Parathyroid adenoma (tissue), 2 donors: ENCODE measurements around the gene BAD.
"Not testable (repeated sequence)": the region's sequence is repeated elsewhere in the genome, so short reads cannot be mapped to it uniquely, and the experiment has no call there.

Source experiments
- H2AFZ ChIP-seq: fragments of 300-600 bp; sonication (generic); one replicate; pipeline ENCODE4 v1.7.0; 2017; ENCODE audit warnings: antibody characterized with exemption, mild to moderate bottlenecking
- H3K27ac ChIP-seq: fragments of 300-600 bp; sonication (generic); one replicate; pipeline ENCODE4 v1.7.0; 2017
- H3K27me3 ChIP-seq: fragments of 300-600 bp; sonication (generic); one replicate; pipeline ENCODE4 v1.7.0; 2017; ENCODE audit warnings: low read length; ENCODE audit not compliant: control insufficient read depth, insufficient read depth
- H3K36me3 ChIP-seq: fragments of 300-600 bp; sonication (generic); one replicate; pipeline ENCODE4 v1.7.0; 2017; ENCODE audit warnings: low read length; ENCODE audit not compliant: control insufficient read depth, insufficient read depth
- H3K4me1 ChIP-seq: fragments of 300-600 bp; sonication (generic); one replicate; pipeline ENCODE4 v1.7.0; 2017; ENCODE audit warnings: control low read depth
- H3K4me2 ChIP-seq: fragments of 300-600 bp; sonication (generic); one replicate; pipeline ENCODE4 v1.7.0; 2017; ENCODE audit warnings: low read length
- H3K4me3 ChIP-seq: fragments of 300-600 bp; sonication (generic); one replicate; pipeline ENCODE4 v1.7.0; 2017; ENCODE audit warnings: low read depth, low read length
- H3K79me2 ChIP-seq: fragments of 300-600 bp; sonication (generic); one replicate; pipeline ENCODE4 v1.7.0; 2017; ENCODE audit warnings: control low read depth
- H3K9ac ChIP-seq: fragments of 300-600 bp; sonication (generic); one replicate; pipeline ENCODE4 v1.7.0; 2017; ENCODE audit warnings: mild to moderate bottlenecking
- H3K9me3 ChIP-seq: fragments of 300-600 bp; sonication (generic); one replicate; pipeline ENCODE4 v1.7.0; 2017; ENCODE audit warnings: low read length; ENCODE audit not compliant: control insufficient read depth
- CTCF ChIP-seq: fragments of 300-600 bp; sonication (generic); IDR thresholded peaks from one replicate; pipeline ENCODE4 v1.7.0; 2017; ENCODE audit warnings: antibody characterized with exemption, mild to moderate bottlenecking
- donor health status: primary hyperparathyroidism.

BAD gene

GRCh38 chr11:64327993-64328392 is 43.5 kb upstream of the BAD start:
- Histone ChIP-seq H3K4me3 (no peak overlapping the region), H2AFZ (no peak overlapping the region), H3K79me2 (no peaks in the 10 kb centered on the region), H3K27ac (no peak overlapping the region), H3K4me1 (no peaks in the 10 kb centered on the region), H3K4me2 (no peak overlapping the region), H3K36me3 (no peaks in the 10 kb centered on the region), H3K27me3 (no peaks in the 10 kb centered on the region), H3K9me3 (no peaks in the 10 kb centered on the region), H3K9ac (no peak overlapping the region)
- no peak for TF ChIP-seq CTCF

- H3K9ac ChIP-seq, result no peak overlapping the region
- H3K4me2 ChIP-seq, result no peak overlapping the region
- no peaks in the 10 kb centered on the region for H3K9me3 ChIP-seq
- H3K27me3 ChIP-seq, result no peaks in the 10 kb centered on the region
- no peak for TF ChIP-seq CTCF
- H3K79me2 ChIP-seq, result no peaks in the 10 kb centered on the region
- H3K4me1 ChIP-seq, result no peaks in the 10 kb centered on the region
- H2AFZ ChIP-seq, result no peak overlapping the region
- H3K27ac ChIP-seq, result no peak overlapping the region
- H3K4me3 ChIP-seq, result no peak overlapping the region
- no peaks in the 10 kb centered on the region for H3K36me3 ChIP-seq
Measured at GRCh38 chr11:64327375-64327774, 42.9 kb upstream of the BAD start.

GRCh38 chr11:64324692-64325469 is 40.4 kb upstream of the BAD start:
- no peaks in the 10 kb centered on the region for H3K27me3 ChIP-seq
- no peaks in the 10 kb centered on the region for H3K4me1 ChIP-seq
- no peak overlapping the region for H3K27ac ChIP-seq
- H3K9ac ChIP-seq, result no peak overlapping the region
- H3K36me3 ChIP-seq, result no peaks in the 10 kb centered on the region
- no peak for TF ChIP-seq CTCF
- H3K4me2 ChIP-seq, result no peak overlapping the region
- no peaks in the 10 kb centered on the region for H3K79me2 ChIP-seq
- no peaks in the 10 kb centered on the region for H3K9me3 ChIP-seq
- H2AFZ ChIP-seq, result no peak overlapping the region
- no peak overlapping the region for H3K4me3 ChIP-seq

GRCh38 chr11:64323984-64324383 is 39.5 kb upstream of the BAD start:
- H3K9ac ChIP-seq, H3K27ac ChIP-seq: not testable (repeated sequence)

GRCh38 chr11:64323373-64323772 is 38.9 kb upstream of the BAD start:
- H3K9ac ChIP-seq, result no peak overlapping the region
- TF ChIP-seq CTCF, result no peak
- H3K4me1 ChIP-seq, result peaks cover 2% of the 10 kb centered on the region
- H3K27me3 ChIP-seq, result no peaks in the 10 kb centered on the region
- H3K4me2 ChIP-seq, result no peak overlapping the region
- no peak overlapping the region for H2AFZ ChIP-seq
- H3K36me3 ChIP-seq, result no peaks in the 10 kb centered on the region
- no peak overlapping the region for H3K4me3 ChIP-seq
- H3K79me2 ChIP-seq, result no peaks in the 10 kb centered on the region
- H3K9me3 ChIP-seq, result no peaks in the 10 kb centered on the region
- H3K27ac ChIP-seq, result no peak overlapping the region

More at GRCh38 chr11:64323984-64324383, 39.5 kb upstream of the BAD start:
- H3K79me2 ChIP-seq, H3K9me3 ChIP-seq, H3K36me3 ChIP-seq, H3K27me3 ChIP-seq, H3K4me2 ChIP-seq, H3K4me3 ChIP-seq, H2AFZ ChIP-seq, H3K4me1 ChIP-seq: not testable (repeated sequence)
